Panc1 (cell line): ENCODE results near the gene TARBP2. TPM values are rescaled to one million over a fixed set of nuclear protein-coding genes. Genes with fewer than 3 reads are reported as not detected.
A peak's percentile ranks its signal among the peaks of the same experiment; 100 is the strongest.

Source experiments
- ATAC-seq: fragments of 200-7000 bp; cut with Tn5 transposase; 2 replicates; pipeline ENCODE4 v1.9.1; 2020; ENCODE audit warnings: mild to moderate bottlenecking, moderate library complexity
- BruUV-seq: library from RNA; stranded (reverse); fragments of 400-500 nt; replicated peaks from 2 replicates; lab custom pipeline; 2021; lab: Mats Ljungman, UMichigan
- CTCF ChIA-PET: fragments of 300-600 bp; sonication (Branson Sonifier 250); formaldehyde crosslinking; loops from one replicate; lab custom pipeline; 2022; ENCODE audit warnings: antibody characterized with exemption; lab: Charles Lee
- POLR2A ChIA-PET: fragments of 300-600 bp; sonication (Branson Sonifier 250); formaldehyde crosslinking; loops from one replicate; lab custom pipeline; 2022; ENCODE audit warnings: antibody characterized with exemption; lab: Charles Lee
- DNase-seq: peaks from one replicate; pipeline ENCODE4 v3.0.0-alpha.2; 2010; ENCODE audit warnings: low read depth, low spot score
- H3K27ac ChIP-seq: 2 replicates; pipeline ENCODE4 v1.5.1; 2011; ENCODE audit warnings: mild to moderate bottlenecking, low read length, inconsistent platforms
- H3K27me3 ChIP-seq: fragments of 200-500 bp; sonication (Bioruptor generic); 2 replicates; pipeline ENCODE4 v1.6.0; 2014; ENCODE audit warnings: low read length, inconsistent platforms; ENCODE audit not compliant: control insufficient read depth, insufficient read depth
- H3K36me3 ChIP-seq: fragments of 200-500 bp; sonication (Bioruptor generic); 2 replicates; pipeline ENCODE4 v1.5.1; 2014; ENCODE audit warnings: inconsistent platforms, mild to moderate bottlenecking, low read length, moderate library complexity; ENCODE audit not compliant: control insufficient read depth, insufficient read depth
- H3K4me1 ChIP-seq: 2 replicates; pipeline ENCODE4 v1.5.1; 2011; ENCODE audit warnings: inconsistent platforms, mild to moderate bottlenecking, low read length, moderate library complexity; ENCODE audit not compliant: control insufficient read depth, insufficient read depth
- H3K4me3 ChIP-seq, 2 experiments: 2 replicates each; pipeline ENCODE4 v1.5.1; 2011 to 2012; ENCODE audit warnings: low read depth in 2 of 2, low read length in 2 of 2, mild to moderate bottlenecking in 2 of 2, inconsistent platforms in 1 of 2, moderate library complexity in 1 of 2
- H3K9me3 ChIP-seq: fragments of 200-500 bp; sonication (Bioruptor generic); 2 replicates; pipeline ENCODE4 v1.5.1; 2014; ENCODE audit warnings: low read depth, mild to moderate bottlenecking, inconsistent platforms, low read length, moderate library complexity; ENCODE audit not compliant: control insufficient read depth, insufficient read depth
- CTCF ChIP-seq: fragments of 450-650 bp; IDR thresholded peaks from 2 replicates; pipeline ENCODE4 v1.5.1; 2017; ENCODE audit warnings: mild to moderate bottlenecking
- POLR2AphosphoS5 ChIP-seq: IDR thresholded peaks from 2 replicates; pipeline ENCODE4 v1.6.1; 2012; ENCODE audit warnings: mild to moderate bottlenecking, low read depth, low read length, moderate library complexity
- REST ChIP-seq, 2 experiments: IDR thresholded peaks; 2 replicates each; pipeline ENCODE4 v1.6.1; 2011 to 2012; ENCODE audit warnings: low read depth in 2 of 2, control low read depth in 1 of 2, low read length in 1 of 2, mild to moderate bottlenecking in 1 of 2, moderate library complexity in 1 of 2; ENCODE audit not compliant: insufficient read depth in 1 of 2
- SIN3A ChIP-seq: IDR thresholded peaks from 2 replicates; pipeline ENCODE4 v1.6.1; 2012; ENCODE audit warnings: low read depth, mild to moderate bottlenecking, low read length, moderate library complexity, borderline replicate concordance; ENCODE audit not compliant: insufficient read depth
- TCF7L2 ChIP-seq: IDR thresholded peaks from 2 replicates; pipeline ENCODE4 v1.6.1; 2011; ENCODE audit warnings: mild to moderate bottlenecking, low read depth, low read length, inconsistent platforms
- in situ Hi-C: cut with HindIII; loops from 2 replicates; pipeline ENCODE4 v1.10.0; 2016; ENCODE audit warnings: low sequenced_read_pairs, low pct_unique_long_range_greater_than_20kb
- intact Hi-C: fragments of 100-400 bp; cut with micrococcal nuclease; formaldehyde crosslinking; loops from one replicate; pipeline ENCODE4 v1.10.0; 2022; ENCODE audit not compliant: unreplicated experiment
- total RNA-seq: library from RNA; stranded (reverse); gene quantifications from one replicate; pipeline ENCODE4 v1.2.1, GENCODE V29; 2021; ENCODE audit not compliant: unreplicated experiment

Gene TARBP2
- total RNA-seq, 1 experiment from 2014 or later, result 67.3 TPM

- Histone ChIP-seq H3K36me3 (peaks cover 4% of the 10 kb centered on the region), H3K9me3 (no peaks in the 10 kb centered on the region), H3K4me3 (no peak overlapping the region), H3K27ac (no peak overlapping the region), H3K4me1 (peaks cover 7% of the 10 kb centered on the region), H3K27me3 (no peaks in the 10 kb centered on the region)
- peak; percentile 75 for DNase-seq
- intact Hi-C loops, result loop anchor here (5.0 kb wide), 1 partner anchor 186 kb away; the partner anchor contains the start of gene AAAS
- CTCF ChIA-PET, result interaction anchor here (0.6 to 1.6 kb wide), 10 partner anchors 17 to 707 kb away, joined by 3 to 8 read pairs (median 4); no protein-coding TSS in a partner anchor
- POLR2A ChIA-PET, result no interaction called here
- ATAC-seq, result peak; percentile 92
- in situ Hi-C loops, result no loop called here
- peak; percentile 96 for TF ChIP-seq CTCF
- peak; percentile 67 for TF ChIP-seq POLR2AphosphoS5
- TF ChIP-seq REST (IDR thresholded peaks at IDR 0.05; ENCODE audit: insufficient read depth in 1 of 2, low read depth in 2 of 2, low read length in 1 of 2), result no peak
- BruUV-seq, result no TSS peak
Measured at GRCh38 chr12:53508534-53509170, 7.6 kb downstream of the TARBP2 start.

GRCh38 chr12:53510181-53510812 is 9.2 kb downstream of the TARBP2 start:
- TF ChIP-seq POLR2AphosphoS5 (no peak), CTCF (no peak), SIN3A (no peak), TCF7L2 (no peak), REST (IDR thresholded peaks at IDR 0.05; ENCODE audit: insufficient read depth in 1 of 2, low read depth in 2 of 2, low read length in 1 of 2) (no peak)
- CTCF ChIA-PET, result no interaction called here
- POLR2A ChIA-PET, result no interaction called here
- in situ Hi-C loops, result no loop called here
- intact Hi-C loops, result no loop called here
- DNase-seq (no peak), ATAC-seq (no peak)
- Histone ChIP-seq H3K4me3 (no peak overlapping the region), H3K9me3 (no peaks in the 10 kb centered on the region), H3K27ac (no peak overlapping the region), H3K36me3 (peaks cover 4% of the 10 kb centered on the region), H3K27me3 (no peaks in the 10 kb centered on the region), H3K4me1 (peaks cover 7% of the 10 kb centered on the region)
- BruUV-seq, result no TSS peak
